Effector memory CD4-positive, alpha-beta T cell (primary cell): ENCODE data around the gene TMEM185B.

Experiments
- DNase-seq, 3 donors: peaks; one replicate each; pipeline ENCODE4 v3.0.0-alpha.2; 2020
- H3K27ac ChIP-seq: 2 replicates; pipeline ENCODE4 v1.7.0; 2013; ENCODE audit warnings: mild to moderate bottlenecking, low read length, moderate library complexity; ENCODE audit not compliant: insufficient read depth, poor library complexity, severe bottlenecking
- H3K27me3 ChIP-seq: replicated peaks from 2 replicates; pipeline ENCODE4 v1.7.0; 2013; ENCODE audit warnings: mild to moderate bottlenecking, low read length; ENCODE audit not compliant: insufficient read depth, control insufficient read depth, poor library complexity, severe bottlenecking
- H3K36me3 ChIP-seq: 2 replicates; pipeline ENCODE4 v1.7.0; 2013; ENCODE audit warnings: mild to moderate bottlenecking, low read length, moderate library complexity; ENCODE audit not compliant: control insufficient read depth, insufficient read depth
- H3K4me1 ChIP-seq: 2 replicates; pipeline ENCODE4 v1.7.0; 2013; ENCODE audit warnings: low read length, mild to moderate bottlenecking; ENCODE audit not compliant: control insufficient read depth, insufficient read depth, poor library complexity, severe bottlenecking
- H3K4me3 ChIP-seq: 2 replicates; pipeline ENCODE4 v1.7.0; 2013; ENCODE audit warnings: low read length, low read depth, mild to moderate bottlenecking; ENCODE audit not compliant: insufficient read depth, poor library complexity, severe bottlenecking
- H3K9me3 ChIP-seq: 2 replicates; pipeline ENCODE4 v1.7.0; 2013; ENCODE audit warnings: mild to moderate bottlenecking, low read length, moderate library complexity; ENCODE audit not compliant: control insufficient read depth

TMEM185B gene

GRCh38 chr2:120224735-120225548 lies 1.7 kb upstream of the TMEM185B start:
- H3K27ac ChIP-seq, result no peak overlapping the region
- no peaks in the 10 kb centered on the region for H3K9me3 ChIP-seq
- H3K4me1 ChIP-seq, result peaks cover 11% of the 10 kb centered on the region
- no peaks in the 10 kb centered on the region for H3K27me3 ChIP-seq
- H3K4me3 ChIP-seq, result no peak overlapping the region
- H3K36me3 ChIP-seq, result no peaks in the 10 kb centered on the region
- DNase-seq, result no peak

- no peaks in the 10 kb centered on the region for H3K36me3 ChIP-seq
- no peak for DNase-seq
- H3K27ac ChIP-seq, result no peak overlapping the region
- no peaks in the 10 kb centered on the region for H3K27me3 ChIP-seq
- peaks cover 11% of the 10 kb centered on the region for H3K4me1 ChIP-seq
- H3K4me3 ChIP-seq, result no peak overlapping the region
- no peaks in the 10 kb centered on the region for H3K9me3 ChIP-seq
Observed at GRCh38 chr2:120224256-120224655, 1.1 kb upstream of the TMEM185B start.

- H3K27ac ChIP-seq, result peak overlapping the region; percentile 88
- H3K9me3 ChIP-seq, result no peaks in the 10 kb centered on the region
- no peak for DNase-seq
- H3K27me3 ChIP-seq, result no peaks in the 10 kb centered on the region
- H3K36me3 ChIP-seq, result no peaks in the 10 kb centered on the region
- peaks cover 11% of the 10 kb centered on the region for H3K4me1 ChIP-seq
- H3K4me3 ChIP-seq, result peak overlapping the region; percentile 79
Observed at GRCh38 chr2:120222186-120223033, 790 bp downstream of the TMEM185B start.

GRCh38 chr2:120221616-120222015 lies 1.6 kb downstream of the TMEM185B start:
- DNase-seq, result no peak
- Histone ChIP-seq H3K36me3 (no peaks in the 10 kb centered on the region), H3K27ac (no peak overlapping the region), H3K9me3 (no peaks in the 10 kb centered on the region), H3K4me3 (no peak overlapping the region), H3K4me1 (peaks cover 11% of the 10 kb centered on the region), H3K27me3 (no peaks in the 10 kb centered on the region)

GRCh38 chr2:120220756-120221155 lies 2.4 kb downstream of the TMEM185B start:
- H3K36me3 ChIP-seq, result no peaks in the 10 kb centered on the region
- H3K4me3 ChIP-seq, result no peak overlapping the region

GRCh38 chr2:120219766-120220165 lies 3.4 kb downstream of the TMEM185B start:
- Histone ChIP-seq H3K4me3 (no peak overlapping the region), H3K27me3 (no peaks in the 10 kb centered on the region), H3K9me3 (no peaks in the 10 kb centered on the region), H3K4me1 (peaks cover 11% of the 10 kb centered on the region), H3K36me3 (no peaks in the 10 kb centered on the region), H3K27ac (no peak overlapping the region)
- DNase-seq, result no peak

More at GRCh38 chr2:120220756-120221155, 2.4 kb downstream of the TMEM185B start:
- Histone ChIP-seq H3K9me3 (no peaks in the 10 kb centered on the region), H3K27ac (no peak overlapping the region), H3K4me1 (peaks cover 11% of the 10 kb centered on the region), H3K27me3 (no peaks in the 10 kb centered on the region)
- no peak for DNase-seq

- no peak overlapping the region for H3K27ac ChIP-seq
- H3K4me3 ChIP-seq, result no peak overlapping the region
- H3K36me3 ChIP-seq, result no peaks in the 10 kb centered on the region
- peaks cover 11% of the 10 kb centered on the region for H3K4me1 ChIP-seq
- H3K27me3 ChIP-seq, result no peaks in the 10 kb centered on the region
- no peaks in the 10 kb centered on the region for H3K9me3 ChIP-seq
- no peak for DNase-seq
Observed at GRCh38 chr2:120219291-120219690, 3.9 kb downstream of the TMEM185B start.

GRCh38 chr2:120218181-120218580 lies 5.0 kb downstream of the TMEM185B start:
- no peak for DNase-seq
- peaks cover 5% of the 10 kb centered on the region for H3K4me1 ChIP-seq
- H3K27me3 ChIP-seq, result no peaks in the 10 kb centered on the region
- H3K27ac ChIP-seq, result no peak overlapping the region
- H3K4me3 ChIP-seq, result no peak overlapping the region
- no peaks in the 10 kb centered on the region for H3K9me3 ChIP-seq
- H3K36me3 ChIP-seq, result no peaks in the 10 kb centered on the region

GRCh38 chr2:120210270-120210693 lies 12.9 kb downstream of the TMEM185B start:
- Histone ChIP-seq H3K4me1 (peaks cover 11% of the 10 kb centered on the region), H3K9me3 (no peaks in the 10 kb centered on the region), H3K27ac (peak overlapping the region; percentile 29), H3K27me3 (no peaks in the 10 kb centered on the region), H3K4me3 (no peak overlapping the region), H3K36me3 (no peaks in the 10 kb centered on the region)
- DNase-seq, result no peak
